Gastrocnemius medialis (tissue), 4 donors: Measurements from ENCODE around the gene THSD7A. TPM values are rescaled to one million over a fixed set of nuclear protein-coding genes. Genes with fewer than 3 reads are reported as not detected.

Experiments
- ATAC-seq, 2 donors: fragments of 150-250 bp; one replicate each; pipeline ENCODE4 v1.9.1; 2016
- DNase-seq, 2 donors: peaks; one replicate each; pipeline ENCODE4 v3.0.0-alpha.2; 2019
- H3K27ac ChIP-seq, 4 donors: fragments of 200-600 bp; sonication (generic); 1 replicate in 1 of 4; 2 replicates in 3 of 4; pipeline ENCODE4 v1.5.1; 2016 to 2018; ENCODE audit warnings: mild to moderate bottlenecking in 2 of 4, moderate library complexity in 1 of 4
- H3K27me3 ChIP-seq, 3 donors: fragments of 200-600 bp; sonication (generic) in 2 of 3; 1 replicate in 1 of 3; 2 replicates in 2 of 3; pipeline versions ENCODE4 v1.5.1 to v1.6.0; 2016 to 2019; ENCODE audit warnings: mild to moderate bottlenecking in 1 of 3, moderate library complexity in 1 of 3
- H3K36me3 ChIP-seq, 2 donors: fragments of 200-600 bp; sonication (generic) in 1 of 2; one replicate each; pipeline ENCODE4 v1.5.1; 2017 to 2018
- H3K4me1 ChIP-seq, 2 donors: fragments of 200-600 bp; sonication (generic) in 1 of 2; one replicate each; pipeline ENCODE4 v1.5.1; 2016 to 2017; ENCODE audit warnings: mild to moderate bottlenecking in 2 of 2
- H3K4me3 ChIP-seq, 4 donors: fragments of 200-600 bp; sonication (generic) in 3 of 4; 1 replicate in 1 of 4; 2 replicates in 3 of 4; pipeline ENCODE4 v1.5.1; 2016 to 2019; ENCODE audit warnings: mild to moderate bottlenecking in 2 of 4
- H3K9me3 ChIP-seq, 3 donors: fragments of 200-600 bp; sonication (generic) in 2 of 3; 1 replicate in 1 of 3; 2 replicates in 2 of 3; pipeline ENCODE4 v1.5.1; 2016 to 2019
- POLR2A ChIP-seq, 2 donors: fragments of 450-650 bp; IDR thresholded peaks; one replicate each; pipeline ENCODE4 v1.6.1; 2017; ENCODE audit warnings: antibody characterized with exemption in 2 of 2, mild to moderate bottlenecking in 2 of 2, moderate library complexity in 2 of 2
- in situ Hi-C, 4 donors: fragments of 200-750 bp; cut with MboI; loops; one replicate each; pipeline versions ENCODE4 v1.15.0 to v1.8.0; 2017; ENCODE audit warnings: low sequenced_read_pairs in 4 of 4
- intact Hi-C: fragments of 100-400 bp; cut with DNase I; formaldehyde crosslinking; loops from one replicate; pipeline ENCODE4 v1.15.1; 2023; ENCODE audit warnings: low total_unique reads
- total RNA-seq, 4 donors: library from RNA; depleted of rRNA; stranded (reverse); fragments of >200 nt; gene quantifications; one replicate each; pipeline versions ENCODE4 v1.1.0 to v1.2.3, GENCODE V29; 2016
- TF ChIP-seq, protein P1 (sequence below), 5 experiments: fragments of 450-650 bp in 3 of 5; fragments of 200-600 bp in 2 of 5; sonication (generic) in 2 of 5; IDR thresholded peaks in 4 of 5; conservative IDR thresholded peaks in 1 of 5; 1 replicate in 4 of 5; 2 replicates in 1 of 5; pipeline ENCODE4 v1.5.1; 2016 to 2019; ENCODE audit warnings: antibody characterized with exemption in 5 of 5, mild to moderate bottlenecking in 3 of 5, moderate library complexity in 3 of 5

The THSD7A gene
- total RNA-seq, 4 donors from 2014 or later: 0.36 to 0.78 (median 0.66) TPM

DNA sequence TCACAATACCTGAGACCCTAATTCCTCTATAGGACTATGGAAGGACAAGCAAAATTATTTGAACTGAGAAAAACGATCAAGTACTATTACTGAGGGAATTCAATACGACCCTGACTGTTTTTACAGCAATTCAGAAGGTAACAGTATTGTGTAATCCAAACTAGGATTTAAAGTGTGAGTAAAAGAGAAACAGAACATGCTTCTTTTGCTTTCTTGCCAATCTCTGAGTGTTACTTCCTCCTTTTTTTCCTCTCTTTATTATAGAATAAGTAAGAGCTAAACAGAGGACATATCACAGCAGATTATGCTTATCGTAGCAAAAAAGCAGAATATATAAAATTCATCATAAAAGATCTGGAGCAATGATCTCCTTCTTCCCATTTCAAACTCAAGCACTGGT, 292.1 kb downstream of the THSD7A start:
- Histone ChIP-seq H3K36me3 (no peaks in the 10 kb centered on the region), H3K4me1 (no peaks in the 10 kb centered on the region), H3K27me3 (no peaks in the 10 kb centered on the region), H3K4me3 (no peak overlapping the region), H3K27ac (peak overlapping the region in 2 of 4 donors; percentile 7 to 45), H3K9me3 (no peaks in the 10 kb centered on the region)
- ATAC-seq (peak in 1 of 2 donors; percentile 33), DNase-seq (no peak)
- intact Hi-C loops (no loop called here), in situ Hi-C loops (no loop called here)
- TF ChIP-seq POLR2A (IDR thresholded peaks at IDR 0.05): no peak
- TF ChIP-seq, protein P1, sequence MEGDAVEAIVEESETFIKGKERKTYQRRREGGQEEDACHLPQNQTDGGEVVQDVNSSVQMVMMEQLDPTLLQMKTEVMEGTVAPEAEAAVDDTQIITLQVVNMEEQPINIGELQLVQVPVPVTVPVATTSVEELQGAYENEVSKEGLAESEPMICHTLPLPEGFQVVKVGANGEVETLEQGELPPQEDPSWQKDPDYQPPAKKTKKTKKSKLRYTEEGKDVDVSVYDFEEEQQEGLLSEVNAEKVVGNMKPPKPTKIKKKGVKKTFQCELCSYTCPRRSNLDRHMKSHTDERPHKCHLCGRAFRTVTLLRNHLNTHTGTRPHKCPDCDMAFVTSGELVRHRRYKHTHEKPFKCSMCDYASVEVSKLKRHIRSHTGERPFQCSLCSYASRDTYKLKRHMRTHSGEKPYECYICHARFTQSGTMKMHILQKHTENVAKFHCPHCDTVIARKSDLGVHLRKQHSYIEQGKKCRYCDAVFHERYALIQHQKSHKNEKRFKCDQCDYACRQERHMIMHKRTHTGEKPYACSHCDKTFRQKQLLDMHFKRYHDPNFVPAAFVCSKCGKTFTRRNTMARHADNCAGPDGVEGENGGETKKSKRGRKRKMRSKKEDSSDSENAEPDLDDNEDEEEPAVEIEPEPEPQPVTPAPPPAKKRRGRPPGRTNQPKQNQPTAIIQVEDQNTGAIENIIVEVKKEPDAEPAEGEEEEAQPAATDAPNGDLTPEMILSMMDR (IDR thresholded peaks at IDR 0.05 in 4 of 5, conservative IDR thresholded peaks at IDR 0.05 in 1 of 5): no peak

DNA sequence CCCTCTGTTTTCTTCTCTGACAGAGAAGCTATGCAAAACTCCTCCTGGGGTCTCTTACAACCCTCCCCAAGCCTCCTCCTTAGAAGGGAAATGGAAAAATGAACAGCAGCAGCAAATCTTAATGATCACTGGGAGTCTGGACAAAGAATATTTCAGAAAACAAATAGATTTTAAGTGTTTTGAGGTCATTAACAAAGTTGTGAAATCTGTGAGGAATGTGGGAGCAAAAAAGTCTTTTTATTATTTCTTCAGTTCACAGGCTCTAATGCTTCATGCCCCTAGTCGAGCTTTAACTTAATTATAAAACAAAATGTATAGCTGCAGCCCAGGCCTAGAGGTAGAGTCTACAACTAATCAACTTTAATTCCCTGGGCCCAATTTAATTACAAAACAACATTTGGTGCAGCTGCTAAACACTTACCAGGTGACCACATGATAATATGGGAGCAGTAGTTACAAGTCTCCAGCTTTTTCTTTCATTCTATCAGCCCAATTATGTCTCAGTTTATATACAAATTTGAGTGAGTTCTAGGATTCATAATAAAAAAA, 293.2 kb downstream of the THSD7A start:
- no peak for TF ChIP-seq POLR2A (IDR thresholded peaks at IDR 0.05)
- TF ChIP-seq, protein P1 (IDR thresholded peaks at IDR 0.05 in 4 of 5, conservative IDR thresholded peaks at IDR 0.05 in 1 of 5): no peak
- no peaks in the 10 kb centered on the region for H3K36me3 ChIP-seq
- no peaks in the 10 kb centered on the region for H3K4me1 ChIP-seq
- H3K4me3 ChIP-seq: no peak overlapping the region
- H3K27me3 ChIP-seq: no peaks in the 10 kb centered on the region
- no peaks in the 10 kb centered on the region for H3K9me3 ChIP-seq
- in situ Hi-C loops: no loop called here
- ATAC-seq (no peak), DNase-seq (no peak)
- H3K27ac ChIP-seq: no peak overlapping the region
- intact Hi-C loops: no loop called here

DNA sequence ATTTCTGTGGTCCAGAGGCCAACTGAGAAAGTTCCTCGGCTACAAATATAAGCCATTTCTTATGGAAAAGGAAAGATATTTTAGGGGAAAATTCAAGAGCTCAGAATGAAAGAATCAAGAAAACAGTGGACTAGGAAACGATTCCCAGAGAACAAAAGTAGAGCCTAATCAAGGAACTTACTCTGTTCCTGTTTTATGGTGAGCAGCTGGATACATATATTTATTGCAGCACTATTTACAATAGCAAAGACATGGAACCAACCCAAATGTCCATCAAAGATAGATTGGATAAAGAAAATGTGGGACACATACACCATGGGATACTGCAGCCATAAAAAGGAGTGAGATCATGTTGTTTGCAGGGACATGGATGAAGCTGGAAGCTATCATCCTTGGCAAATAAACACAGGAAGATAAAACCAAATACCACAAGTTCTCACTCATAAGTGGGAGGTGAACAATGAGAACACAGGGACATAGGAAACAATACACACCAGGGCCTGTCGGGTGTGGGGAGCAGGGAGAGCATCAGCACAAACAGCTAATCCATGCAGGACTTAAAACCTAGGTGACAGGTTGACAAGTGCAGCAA, 298.7 kb downstream of the THSD7A start:
- TF ChIP-seq, protein P1 (IDR thresholded peaks at IDR 0.05 in 4 of 5, conservative IDR thresholded peaks at IDR 0.05 in 1 of 5): no peak
- TF ChIP-seq POLR2A (IDR thresholded peaks at IDR 0.05): no peak
- in situ Hi-C loops (no loop called here), intact Hi-C loops (no loop called here)
- no peak overlapping the region for H3K4me3 ChIP-seq
- DNase-seq (no peak), ATAC-seq (no peak)
- no peaks in the 10 kb centered on the region for H3K9me3 ChIP-seq
- H3K27me3 ChIP-seq: no peaks in the 10 kb centered on the region
- H3K4me1 ChIP-seq: no peaks in the 10 kb centered on the region
- H3K27ac ChIP-seq: no peak overlapping the region
- no peaks in the 10 kb centered on the region for H3K36me3 ChIP-seq

DNA sequence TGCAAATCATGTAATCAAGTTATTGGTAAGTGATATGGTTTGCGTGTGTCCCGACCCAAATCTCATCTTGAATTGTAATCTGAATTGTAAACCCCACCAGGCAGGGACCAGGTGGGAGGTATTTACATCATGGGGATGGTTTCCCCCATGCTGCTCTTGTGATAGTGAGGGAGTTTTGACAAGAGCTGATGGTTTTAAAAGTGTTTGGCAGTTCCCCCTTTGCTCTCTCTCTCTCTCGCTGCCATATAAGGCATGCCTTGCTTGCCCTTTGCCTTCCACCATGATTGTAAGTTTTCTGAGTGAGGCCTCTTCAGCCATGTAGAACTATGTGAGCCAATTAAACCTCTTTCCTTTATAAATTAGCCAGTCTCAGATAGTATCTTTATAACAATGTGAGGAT, 302.6 kb downstream of the THSD7A start:
- no peaks in the 10 kb centered on the region for H3K27me3 ChIP-seq
- ATAC-seq (no peak), DNase-seq (no peak)
- no peak overlapping the region for H3K27ac ChIP-seq
- TF ChIP-seq POLR2A (IDR thresholded peaks at IDR 0.05): no peak
- TF ChIP-seq, protein P1 (IDR thresholded peaks at IDR 0.05 in 4 of 5, conservative IDR thresholded peaks at IDR 0.05 in 1 of 5): no peak
- H3K4me3 ChIP-seq: no peak overlapping the region
- no peaks in the 10 kb centered on the region for H3K36me3 ChIP-seq
- in situ Hi-C loops (no loop called here), intact Hi-C loops (no loop called here)
- H3K9me3 ChIP-seq: no peaks in the 10 kb centered on the region
- H3K4me1 ChIP-seq: no peaks in the 10 kb centered on the region

DNA sequence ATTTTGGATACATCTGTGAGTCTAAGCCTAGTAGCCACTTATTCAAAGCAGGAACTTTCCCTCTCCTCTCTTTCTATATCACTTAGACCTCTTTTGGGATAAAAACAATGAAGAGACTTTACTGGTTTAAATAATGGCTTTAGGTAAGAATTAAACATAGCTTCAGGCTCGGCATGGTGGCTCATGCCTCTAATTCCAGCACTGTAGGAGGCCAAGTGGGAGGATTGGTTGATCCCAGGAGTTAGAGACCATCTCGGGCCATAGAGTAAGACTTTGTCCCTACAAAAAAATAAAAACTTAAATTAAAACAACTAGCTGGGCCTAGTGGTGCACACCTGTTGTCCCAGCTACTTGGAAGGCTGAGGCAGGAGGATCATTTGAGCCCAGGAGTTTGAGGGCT, 304.3 kb downstream of the THSD7A start:
- Histone ChIP-seq H3K4me3 (no peak overlapping the region), H3K27me3 (no peaks in the 10 kb centered on the region), H3K4me1 (no peaks in the 10 kb centered on the region), H3K36me3 (no peaks in the 10 kb centered on the region), H3K27ac (no peak overlapping the region), H3K9me3 (no peaks in the 10 kb centered on the region)
- no peak for DNase-seq
- intact Hi-C loops: no loop called here
- TF ChIP-seq, protein P1 (IDR thresholded peaks at IDR 0.05 in 4 of 5, conservative IDR thresholded peaks at IDR 0.05 in 1 of 5): no peak
- TF ChIP-seq POLR2A (IDR thresholded peaks at IDR 0.05): no peak
- no peak for ATAC-seq
- in situ Hi-C loops: no loop called here
